HG03442 (cell line): ENCODE results near the gene HTT-AS.

Source experiments
- ATAC-seq: cut with Tn5 transposase; IDR thresholded peaks from one replicate; pipeline ENCODE4 v1.9.1; 2021; ENCODE audit warnings: mild to moderate bottlenecking, moderate library complexity; ENCODE audit not compliant: unreplicated experiment

The HTT-AS gene

DNA sequence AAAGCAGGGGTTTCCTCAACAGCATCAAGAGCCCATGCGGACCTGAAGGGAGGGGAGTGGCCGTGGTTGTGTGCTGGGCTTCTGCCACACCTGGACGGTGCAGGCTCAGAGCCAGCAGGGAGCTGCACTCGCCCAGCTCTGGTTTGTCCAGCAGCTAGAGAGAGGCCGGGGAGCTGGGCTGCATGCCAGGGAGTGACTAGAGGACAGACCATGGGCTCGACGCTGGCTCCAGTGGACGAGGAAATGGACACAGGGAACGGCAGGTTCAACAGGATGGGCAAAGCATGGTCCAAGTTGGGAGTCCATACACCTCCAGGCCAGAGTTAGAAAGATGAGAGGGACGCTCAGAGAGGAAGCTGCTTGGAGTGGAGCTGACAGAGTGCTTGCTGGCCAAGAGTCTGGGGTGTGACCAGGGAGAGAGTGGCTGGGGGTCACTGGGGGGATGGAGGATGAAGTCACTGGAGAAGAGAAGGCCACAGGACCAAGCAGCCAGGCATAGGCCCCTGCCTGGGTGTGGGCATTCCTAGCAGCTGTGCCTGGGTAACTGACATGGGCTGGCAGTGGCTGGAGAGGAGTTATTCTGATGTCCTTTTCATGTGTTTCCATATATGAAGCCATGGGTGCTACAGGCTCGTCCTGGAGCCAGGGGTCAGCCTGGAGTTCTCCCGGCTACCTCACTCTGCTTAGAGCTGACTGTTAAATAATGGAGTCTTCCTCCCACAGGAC is 42.8 kb downstream of the HTT-AS start:
- ATAC-seq: no peak

DNA sequence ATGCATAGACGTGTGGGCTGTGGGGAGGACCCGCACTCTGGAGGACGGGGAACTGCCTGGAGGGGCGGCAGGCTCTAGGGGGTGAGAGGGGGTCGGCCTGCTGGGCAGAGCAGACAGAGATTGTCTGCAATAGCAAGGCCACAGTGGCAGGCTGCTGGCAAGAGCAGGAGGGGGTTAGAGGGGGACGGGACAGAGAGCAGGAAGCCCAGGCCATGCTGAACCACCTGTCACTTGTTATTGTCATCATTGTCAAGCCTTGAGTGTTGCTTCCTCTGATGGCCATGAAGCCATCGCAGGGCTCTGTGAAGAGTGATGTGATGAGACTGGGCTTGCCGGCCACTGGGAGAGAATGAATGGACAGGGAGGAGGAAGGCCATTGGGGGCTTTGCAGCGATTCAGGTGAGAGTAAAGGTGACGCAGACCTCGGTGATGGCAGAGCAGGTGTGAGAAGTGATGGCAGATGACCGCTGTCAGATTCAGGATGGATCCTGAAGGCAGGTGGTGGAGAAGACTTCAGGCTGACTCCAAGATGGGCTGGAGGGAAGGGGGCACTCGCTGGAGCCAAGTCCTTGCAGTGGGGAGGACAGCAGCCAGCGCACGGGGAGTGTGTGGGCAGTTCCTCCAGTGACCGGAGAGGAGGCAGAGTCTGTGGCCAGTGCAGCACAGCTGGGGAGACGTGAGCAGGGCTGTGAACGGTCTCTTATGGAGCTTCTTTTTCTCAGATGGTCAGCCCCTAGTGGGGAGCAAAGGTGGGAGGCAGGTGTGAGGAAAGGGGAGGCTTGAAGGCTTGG is 43.6 kb downstream of the HTT-AS start:
- ATAC-seq: no peak

DNA sequence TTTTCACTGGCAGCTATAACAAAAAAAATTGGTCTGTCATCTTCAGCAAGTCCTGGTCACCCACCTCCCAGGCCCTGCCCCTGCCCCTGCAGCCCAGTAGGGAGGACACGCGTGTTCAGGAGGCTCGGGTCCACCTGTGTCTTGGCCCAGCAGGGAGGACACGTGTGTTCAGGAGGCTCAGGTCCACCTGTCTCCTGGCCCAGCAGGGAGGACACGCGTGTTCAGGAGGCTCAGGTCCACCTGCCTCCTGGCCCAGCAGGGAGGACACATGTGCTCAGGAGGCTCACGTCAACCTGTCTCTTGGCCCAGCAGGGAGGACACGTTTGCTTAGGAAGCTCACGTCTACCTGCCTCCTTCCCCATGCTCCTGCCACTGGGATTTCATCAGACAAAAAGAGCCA is 44.9 kb downstream of the HTT-AS start:
- ATAC-seq: no peak

DNA sequence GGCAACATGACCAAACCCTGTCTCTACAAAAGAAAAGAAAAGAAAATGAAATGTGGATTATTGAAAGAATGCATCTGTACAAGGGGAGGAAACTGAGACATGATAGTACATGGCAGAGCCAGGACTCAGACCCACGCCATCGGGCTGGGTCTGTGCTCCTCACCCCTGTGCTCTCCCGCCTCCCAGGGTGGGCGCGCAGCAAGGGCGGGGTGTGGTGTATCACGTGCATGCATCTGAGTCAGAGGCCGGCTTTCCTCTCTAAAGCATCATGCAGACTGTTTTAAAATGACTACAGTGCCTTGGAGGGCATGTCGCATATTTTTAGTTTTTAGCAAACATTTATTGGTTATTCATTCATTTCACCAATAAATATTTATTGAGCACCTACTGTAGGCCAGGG is 47.8 kb downstream of the HTT-AS start:
- no peak for ATAC-seq

DNA sequence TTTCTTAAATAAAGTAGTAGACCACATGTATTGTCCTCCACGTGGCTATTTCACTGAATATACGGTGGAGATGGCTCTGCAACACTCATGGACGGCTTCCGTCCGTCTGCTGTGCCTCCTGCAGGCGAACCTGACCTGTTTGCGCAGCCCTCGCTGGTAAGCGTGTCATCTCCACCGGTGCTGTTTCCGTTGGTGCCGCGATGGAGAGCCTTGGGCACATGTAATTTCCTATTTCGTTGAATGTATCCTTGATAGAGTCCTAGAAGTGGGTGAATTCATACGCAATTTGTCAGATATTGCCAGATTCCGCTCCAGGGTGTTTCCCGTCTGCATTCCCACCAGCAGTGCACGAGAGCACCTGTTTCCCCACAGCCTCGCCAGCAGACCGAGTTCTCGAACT is 48.5 kb downstream of the HTT-AS start:
- ATAC-seq: no peak

DNA sequence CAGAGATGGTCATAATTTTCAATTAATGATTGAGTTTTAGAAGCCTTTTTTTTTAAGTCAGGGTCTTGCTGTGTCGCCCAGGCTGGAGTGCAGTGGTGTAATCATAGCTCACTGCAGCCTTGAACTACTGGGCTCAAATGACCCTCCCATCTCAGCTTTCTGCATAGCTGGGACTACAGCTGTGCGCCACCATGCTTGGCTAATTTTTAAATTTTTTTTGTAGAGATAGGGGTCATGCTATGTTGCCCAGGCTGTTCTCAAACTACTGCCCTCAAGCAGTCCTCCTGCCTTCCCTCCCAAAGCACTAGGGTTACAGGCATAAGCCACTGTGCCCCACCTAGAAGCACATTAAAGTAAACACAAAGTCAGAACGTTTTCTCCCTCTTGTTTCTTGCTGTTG is 51.7 kb downstream of the HTT-AS start:
- no peak for ATAC-seq

DNA sequence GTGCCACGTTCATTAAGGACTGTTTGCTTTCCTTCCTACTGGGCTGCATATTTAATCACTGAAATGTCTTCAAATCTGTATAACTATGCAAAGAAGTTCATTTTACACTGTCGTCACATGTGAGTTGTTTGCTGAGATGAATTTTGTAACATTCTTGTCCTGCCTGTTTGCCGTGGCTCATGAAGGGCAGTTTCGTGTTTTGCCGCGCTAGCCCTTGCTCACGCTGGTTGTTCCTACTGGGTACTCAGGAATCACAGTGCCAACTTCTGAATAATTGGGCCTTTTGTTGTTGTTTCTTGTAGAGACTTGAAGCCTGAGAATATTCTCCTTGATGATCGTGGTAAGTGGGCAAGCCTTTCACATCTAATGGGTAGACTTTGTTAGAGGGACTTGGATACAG is 52.2 kb downstream of the HTT-AS start:
- ATAC-seq: no peak

DNA sequence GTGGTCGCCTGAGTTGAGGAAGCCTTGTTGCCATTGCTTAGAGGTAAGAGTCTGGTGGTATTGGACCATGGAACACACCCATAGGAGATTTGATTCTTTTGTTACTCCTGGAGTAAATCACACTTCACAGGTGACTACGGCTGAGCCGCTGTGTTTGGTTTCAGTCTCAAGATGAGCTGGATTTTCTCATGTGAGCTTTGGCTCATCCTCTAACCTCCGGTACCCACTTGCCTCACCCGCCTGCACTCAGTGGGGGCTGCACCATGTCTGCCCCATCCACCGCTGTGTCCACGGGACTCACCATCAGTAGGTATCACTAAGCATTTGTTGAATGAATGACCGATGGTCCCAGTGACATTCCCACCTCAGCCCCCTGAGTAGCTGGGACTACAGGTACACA is 52.7 kb downstream of the HTT-AS start:
- peak; percentile 47 for ATAC-seq

DNA sequence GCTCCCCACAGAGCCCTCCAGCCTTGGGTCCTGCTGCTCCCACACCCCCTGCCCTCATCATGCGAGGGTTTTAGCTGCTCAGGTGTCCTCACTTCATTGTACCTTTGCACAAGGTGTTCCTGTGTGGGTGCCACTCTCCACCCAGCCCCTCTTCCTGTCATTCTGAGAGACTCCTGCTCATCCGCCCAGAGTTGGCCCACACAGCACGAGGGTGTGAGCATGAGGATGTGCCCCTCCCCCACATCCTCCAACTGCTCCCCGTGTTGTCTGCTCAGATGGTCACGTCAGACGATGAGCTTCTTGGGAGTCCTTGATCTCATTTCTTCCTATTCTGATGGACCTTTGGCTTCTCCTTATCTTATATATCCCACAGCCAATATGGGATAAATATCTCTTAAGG is 53.2 kb downstream of the HTT-AS start:
- no peak for ATAC-seq

DNA sequence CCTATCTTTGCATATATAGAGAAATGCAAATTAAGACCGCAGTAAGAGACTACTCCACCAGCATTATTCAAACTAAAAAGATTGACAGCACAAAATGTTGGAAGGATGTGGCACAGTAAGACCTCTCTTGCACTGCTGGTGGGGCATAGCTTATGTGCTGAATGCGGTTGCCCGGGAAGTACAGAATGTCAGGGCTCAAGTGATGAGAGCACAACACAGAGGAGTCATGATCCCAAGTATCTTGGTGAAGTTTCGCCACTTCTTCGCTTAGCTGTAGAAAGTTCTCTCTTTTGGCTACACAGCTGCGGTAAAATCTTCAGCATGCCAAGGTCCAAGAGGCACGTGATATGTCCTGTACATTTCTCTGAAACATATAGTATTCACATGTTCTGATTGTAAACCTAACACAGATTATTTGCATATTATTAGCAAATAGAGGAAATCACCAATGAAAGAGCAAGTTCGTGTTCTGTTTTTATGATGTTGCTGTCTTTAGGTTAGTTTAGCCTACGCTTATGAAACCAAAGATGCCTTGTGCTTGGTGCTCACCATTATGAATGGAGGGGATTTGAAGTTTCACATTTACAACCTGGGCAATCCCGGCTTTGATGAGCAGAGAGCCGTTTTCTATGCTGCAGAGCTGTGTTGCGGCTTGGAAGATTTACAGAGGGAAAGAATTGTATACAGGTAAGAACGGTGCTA is 55.0 kb downstream of the HTT-AS start:
- ATAC-seq: no peak

DNA sequence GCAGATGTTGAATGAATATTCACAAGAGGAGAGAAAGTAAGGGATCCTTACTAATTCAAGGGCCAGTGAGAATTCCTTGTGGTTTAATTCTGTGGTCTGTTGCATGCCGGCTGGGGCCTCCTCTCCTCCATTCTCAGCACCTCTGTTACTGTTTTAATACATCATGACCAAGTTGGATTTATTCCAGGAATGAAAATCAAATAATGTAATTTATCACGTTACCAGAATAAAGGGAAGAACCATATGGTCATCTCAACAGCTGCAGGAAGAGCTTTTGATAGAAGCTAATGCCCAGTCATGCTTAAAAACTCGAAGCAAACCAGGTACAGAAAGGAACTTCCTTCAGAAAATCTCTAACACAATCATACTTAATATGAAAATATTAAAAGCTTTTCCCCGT is 56.8 kb downstream of the HTT-AS start:
- no peak for ATAC-seq

DNA sequence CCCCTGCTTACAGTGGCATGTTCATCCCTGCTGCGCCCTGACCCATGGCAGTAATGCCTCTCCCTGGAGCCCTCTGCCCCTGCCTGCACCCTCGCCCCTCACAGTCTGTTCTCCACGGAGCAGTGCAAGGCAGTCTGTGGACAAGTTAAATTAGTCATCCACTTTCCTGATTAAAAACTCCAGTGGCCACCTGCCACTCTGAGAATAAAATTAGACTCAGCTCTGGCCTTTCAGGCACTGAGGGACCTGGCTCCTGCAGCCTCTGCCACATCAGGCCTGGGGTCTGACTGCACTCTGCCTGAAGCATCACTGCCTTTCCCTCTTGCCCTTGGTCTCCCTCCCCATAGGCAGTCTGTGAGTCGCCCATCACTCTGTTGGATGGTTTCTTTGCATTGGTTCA is 57.4 kb downstream of the HTT-AS start:
- ATAC-seq: no peak

DNA sequence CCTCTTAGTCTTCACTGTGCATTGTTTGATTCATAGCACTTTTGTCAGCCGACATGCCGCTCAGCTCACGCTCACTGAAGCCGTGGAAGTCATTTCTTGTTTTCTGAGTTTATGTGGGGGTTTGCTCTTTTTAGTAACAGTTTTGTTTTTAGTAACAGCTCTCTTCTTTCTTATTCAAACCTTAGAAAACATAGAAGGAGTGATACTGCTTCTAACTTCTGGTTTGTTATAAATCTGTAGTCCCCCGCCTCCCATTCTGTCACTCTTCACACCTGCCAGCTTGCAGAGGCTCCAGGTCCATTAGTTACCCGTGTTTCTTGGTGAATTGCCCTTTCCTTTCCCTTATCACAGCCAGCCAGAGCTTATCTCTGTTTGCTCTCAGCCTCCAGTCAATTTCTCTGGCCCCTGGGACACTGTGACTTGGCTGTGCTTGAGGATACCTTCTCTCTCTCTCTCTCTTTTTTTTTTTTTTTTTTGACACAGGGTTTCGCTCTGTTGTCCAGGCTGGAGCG is 60.4 kb downstream of the HTT-AS start:
- no peak for ATAC-seq
